Upper lobe of left lung (tissue), 6 donors: ENCODE results near the gene GALNT13. TPM values are rescaled to one million over a fixed set of nuclear protein-coding genes. Genes with fewer than 3 reads are reported as not detected.

Experiments
- ATAC-seq, 2 donors: fragments of 200-7000 bp; cut with Tn5 transposase; one replicate each; pipeline ENCODE4 v1.9.1; 2022; ENCODE audit warnings: mild to moderate bottlenecking in 2 of 2, moderate library complexity in 2 of 2; ENCODE audit not compliant: low FRiP score in 2 of 2
- DNase-seq, 2 donors: peaks; one replicate each; pipeline ENCODE4 v3.0.0-alpha.2; 2019 to 2020
- H3K27ac ChIP-seq, 4 donors: fragments of 200-600 bp; sonication (generic); one replicate each; pipeline ENCODE4 v1.5.1; 2016 to 2019
- H3K27me3 ChIP-seq, 4 donors: fragments of 200-600 bp; sonication (generic); one replicate each; pipeline ENCODE4 v1.5.1; 2017 to 2019
- H3K36me3 ChIP-seq, 4 donors: fragments of 200-600 bp; sonication (generic); one replicate each; pipeline ENCODE4 v1.5.1; 2016 to 2019
- H3K4me1 ChIP-seq, 4 donors: fragments of 200-600 bp; sonication (generic); one replicate each; pipeline ENCODE4 v1.5.1; 2018 to 2019
- H3K4me3 ChIP-seq, 4 donors: fragments of 200-600 bp; sonication (generic); one replicate each; pipeline ENCODE4 v1.5.1; 2017 to 2019; ENCODE audit warnings: mild to moderate bottlenecking in 2 of 4, moderate library complexity in 1 of 4
- H3K9me3 ChIP-seq, 4 donors: fragments of 200-600 bp; sonication (generic); one replicate each; pipeline ENCODE4 v1.5.1; 2018 to 2019
- CTCF ChIP-seq, 6 experiments: fragments of 450-650 bp in 4 of 6; fragments of 200-600 bp in 2 of 6; sonication (generic) in 2 of 6; IDR thresholded peaks; one replicate each; pipeline ENCODE4 v1.5.1; 2016 to 2019; ENCODE audit warnings: antibody characterized with exemption in 6 of 6
- EP300 ChIP-seq, 4 donors: sonication (generic); formaldehyde crosslinking; IDR thresholded peaks; one replicate each; pipeline ENCODE4 v1.5.1; 2017; ENCODE audit warnings: antibody characterized with exemption in 4 of 4, control low read depth in 2 of 4
- POLR2A ChIP-seq, 4 donors: fragments of 450-650 bp; IDR thresholded peaks; one replicate each; pipeline ENCODE4 v1.5.1; 2016 to 2017; ENCODE audit warnings: antibody characterized with exemption in 4 of 4, mild to moderate bottlenecking in 2 of 4
- POLR2AphosphoS5 ChIP-seq, 2 donors: sonication (generic); formaldehyde crosslinking; IDR thresholded peaks; one replicate each; pipeline ENCODE4 v1.5.1; 2017; ENCODE audit warnings: antibody characterized with exemption in 2 of 2
- WGBS, 2 donors: methylation state at CpG; one replicate each; pipeline ENCODE4 v1.1.5; 2017 to 2018; 5-methylcytosine and 5-hydroxymethylcytosine counted together
- total RNA-seq, 6 donors: library from RNA; depleted of rRNA in 4 of 6; stranded (reverse); fragments of >200 nt in 4 of 6; gene quantifications; one replicate each; pipeline versions ENCODE4 v1.1.0 to v1.2.1, GENCODE V29; 2016 to 2021
- donor health status: DM: no; HTN: no; CAD: no; lungs with moderate emphysema.
- donor health status: DM: no; HTN: yes; CAD: no; lungs with severe emphysema.

GALNT13 gene
- total RNA-seq, 6 donors from 2014 or later = 1.6 to 4.1 (median 2.8) TPM

GRCh38 chr2:154189953-154190352 lies 318.2 kb downstream of the GALNT13 start:
- DNase-seq (no peak), ATAC-seq (no peak)
- peaks cover 0 to 6% (median 0%) of the 10 kb centered on the region in 4 donors for H3K9me3 ChIP-seq
- no peaks in the 10 kb centered on the region for H3K4me1 ChIP-seq
- WGBS, 2 donors = 80 to 88% methylated on average over 2 of the region's 2 CpGs
- H3K36me3 ChIP-seq = no peaks in the 10 kb centered on the region
- H3K27me3 ChIP-seq = no peaks in the 10 kb centered on the region
- no peak for TF ChIP-seq CTCF (IDR thresholded peaks at IDR 0.05)
- TF ChIP-seq POLR2A (IDR thresholded peaks at IDR 0.05) = no peak
- TF ChIP-seq EP300 (IDR thresholded peaks at IDR 0.05) = no peak
- TF ChIP-seq POLR2AphosphoS5 (IDR thresholded peaks at IDR 0.05) = no peak
- H3K27ac ChIP-seq = no peak overlapping the region
- no peak overlapping the region for H3K4me3 ChIP-seq

DNA sequence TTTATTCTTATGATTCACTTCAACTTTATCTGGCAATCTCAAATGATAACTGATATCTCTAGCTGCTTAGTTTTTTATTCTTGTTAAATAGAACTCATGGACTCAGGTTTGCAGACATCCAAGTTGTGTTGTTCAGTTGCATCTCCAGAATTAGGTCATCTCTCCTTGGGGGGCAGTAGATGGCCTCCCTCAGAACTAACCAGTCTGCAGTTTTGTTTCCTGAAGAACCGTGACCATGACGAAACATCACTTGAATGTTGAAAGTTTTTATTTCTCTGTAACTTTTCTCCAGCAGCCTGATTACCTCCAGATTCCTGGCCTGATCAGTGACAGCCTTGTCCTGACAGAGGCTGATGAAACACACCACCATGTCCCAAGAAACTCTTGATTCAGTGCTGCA lies 321.5 kb downstream of the GALNT13 start:
- TF ChIP-seq EP300 (IDR thresholded peaks at IDR 0.05) = no peak
- TF ChIP-seq POLR2AphosphoS5 (IDR thresholded peaks at IDR 0.05) = no peak
- TF ChIP-seq POLR2A (IDR thresholded peaks at IDR 0.05) = no peak
- TF ChIP-seq CTCF (IDR thresholded peaks at IDR 0.05) = no peak

GRCh38 chr2:154194909-154195643 lies 323.4 kb downstream of the GALNT13 start:
- Histone ChIP-seq H3K36me3 (no peaks in the 10 kb centered on the region), H3K27me3 (no peaks in the 10 kb centered on the region), H3K27ac (no peak overlapping the region), H3K4me1 (no peaks in the 10 kb centered on the region), H3K9me3 (no peaks in the 10 kb centered on the region), H3K4me3 (no peak overlapping the region)
- ATAC-seq = no peak
- WGBS, 2 donors = 77 to 85% methylated on average over 5 of the region's 5 CpGs
- no peak for DNase-seq
- no peak for TF ChIP-seq CTCF (IDR thresholded peaks at IDR 0.05)
- no peak for TF ChIP-seq POLR2AphosphoS5 (IDR thresholded peaks at IDR 0.05)
- no peak for TF ChIP-seq EP300 (IDR thresholded peaks at IDR 0.05)
- no peak for TF ChIP-seq POLR2A (IDR thresholded peaks at IDR 0.05)

More for the DNA sequence above, 321.5 kb downstream of the GALNT13 start:
- WGBS, 2 donors = 69 to 86% methylated on average over 2 of the region's 2 CpGs
- no peak overlapping the region for H3K4me3 ChIP-seq
- ATAC-seq = no peak
- H3K9me3 ChIP-seq = no peaks in the 10 kb centered on the region
- no peak for DNase-seq
- no peaks in the 10 kb centered on the region for H3K4me1 ChIP-seq
- no peaks in the 10 kb centered on the region for H3K36me3 ChIP-seq
- no peak overlapping the region for H3K27ac ChIP-seq
- no peaks in the 10 kb centered on the region for H3K27me3 ChIP-seq

DNA sequence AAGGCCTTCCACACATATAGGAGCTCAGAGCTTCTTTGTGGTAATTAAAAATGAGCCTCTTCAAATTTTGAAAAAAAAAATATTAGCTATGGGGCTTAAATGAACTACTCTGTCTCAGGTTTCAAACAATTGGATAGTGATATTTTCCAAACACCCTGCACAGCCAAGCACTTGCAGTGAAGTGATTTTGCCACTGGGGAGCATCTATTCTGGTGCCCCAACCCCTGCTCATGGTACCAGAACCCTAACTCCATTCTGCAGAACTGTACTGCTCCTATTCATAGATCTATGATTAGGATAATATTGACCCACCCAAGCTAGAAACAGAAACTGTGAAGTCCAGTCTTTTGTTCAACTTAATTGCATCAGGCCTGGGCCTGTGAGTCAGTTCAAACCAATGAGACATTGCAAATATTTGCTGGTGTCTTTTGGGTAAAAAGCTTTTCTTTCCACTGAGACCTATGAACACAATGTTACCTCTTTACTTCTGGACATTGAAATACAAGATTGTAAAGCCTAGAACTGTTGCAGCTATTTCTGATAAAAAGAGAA lies 324.0 kb downstream of the GALNT13 start:
- Histone ChIP-seq H3K27ac (no peak overlapping the region), H3K36me3 (no peaks in the 10 kb centered on the region), H3K4me3 (no peak overlapping the region), H3K4me1 (no peaks in the 10 kb centered on the region), H3K27me3 (no peaks in the 10 kb centered on the region), H3K9me3 (no peaks in the 10 kb centered on the region)
- TF ChIP-seq CTCF (IDR thresholded peaks at IDR 0.05) (no peak), EP300 (IDR thresholded peaks at IDR 0.05) (no peak), POLR2AphosphoS5 (IDR thresholded peaks at IDR 0.05) (no peak), POLR2A (IDR thresholded peaks at IDR 0.05) (no peak)
- ATAC-seq (no peak), DNase-seq (no peak)

- 55 to 61% methylated on average over 1 of the region's 1 CpG for WGBS, 2 donors
- no peaks in the 10 kb centered on the region for H3K27me3 ChIP-seq
These were observed 327.1 kb downstream of the GALNT13 start for GRCh38 chr2:154198866-154199265.

More at GRCh38 chr2:154198866-154199265, 327.1 kb downstream of the GALNT13 start:
- Histone ChIP-seq H3K4me1 (no peaks in the 10 kb centered on the region), H3K27ac (no peak overlapping the region), H3K36me3 (no peaks in the 10 kb centered on the region), H3K4me3 (no peak overlapping the region), H3K9me3 (no peaks in the 10 kb centered on the region)
- ATAC-seq (no peak), DNase-seq (no peak)
- no peak for TF ChIP-seq EP300 (IDR thresholded peaks at IDR 0.05)
- no peak for TF ChIP-seq POLR2A (IDR thresholded peaks at IDR 0.05)
- TF ChIP-seq CTCF (IDR thresholded peaks at IDR 0.05) = no peak
- no peak for TF ChIP-seq POLR2AphosphoS5 (IDR thresholded peaks at IDR 0.05)
